HEK293T (cell line): ENCODE measurements around the gene CDKN3.
"Not testable (repeated sequence)": the region's sequence is repeated elsewhere in the genome, so short reads cannot be mapped to it uniquely, and the experiment has no call there.

Source experiments
- BHLHE40 ChIP-seq: fragments of 450-650 bp; IDR thresholded peaks from 2 replicates; pipeline ENCODE4 v1.6.1; 2016; ENCODE audit warnings: mild to moderate bottlenecking, moderate library complexity, borderline replicate concordance
- ELF4 ChIP-seq: fragments of 450-650 bp; IDR thresholded peaks from 2 replicates; pipeline ENCODE4 v1.6.1; 2017; ENCODE audit warnings: antibody characterized with exemption
- FOXA1 ChIP-seq: fragments of 450-650 bp; IDR thresholded peaks from 2 replicates; pipeline ENCODE4 v1.6.1; 2016; ENCODE audit warnings: mild to moderate bottlenecking
- LEF1 ChIP-seq: fragments of 450-650 bp; IDR thresholded peaks from 2 replicates; pipeline ENCODE4 v1.6.1; 2017; ENCODE audit warnings: mild to moderate bottlenecking, borderline replicate concordance
- NFRKB ChIP-seq: fragments of 450-650 bp; IDR thresholded peaks from 2 replicates; pipeline ENCODE4 v1.6.1; 2016; ENCODE audit warnings: mild to moderate bottlenecking, moderate library complexity
- SP1 ChIP-seq: fragments of 450-650 bp; IDR thresholded peaks from 2 replicates; pipeline ENCODE4 v1.6.1; 2017
- TARDBP ChIP-seq: fragments of 450-650 bp; IDR thresholded peaks from 2 replicates; pipeline ENCODE4 v1.6.1; 2016
- ZNF384 ChIP-seq: fragments of 450-650 bp; IDR thresholded peaks from 2 replicates; pipeline ENCODE4 v1.6.1; 2016
- TF ChIP-seq, protein P1 (sequence below): fragments of 450-650 bp; IDR thresholded peaks from 2 replicates; pipeline ENCODE4 v1.6.1; 2016

DNA sequence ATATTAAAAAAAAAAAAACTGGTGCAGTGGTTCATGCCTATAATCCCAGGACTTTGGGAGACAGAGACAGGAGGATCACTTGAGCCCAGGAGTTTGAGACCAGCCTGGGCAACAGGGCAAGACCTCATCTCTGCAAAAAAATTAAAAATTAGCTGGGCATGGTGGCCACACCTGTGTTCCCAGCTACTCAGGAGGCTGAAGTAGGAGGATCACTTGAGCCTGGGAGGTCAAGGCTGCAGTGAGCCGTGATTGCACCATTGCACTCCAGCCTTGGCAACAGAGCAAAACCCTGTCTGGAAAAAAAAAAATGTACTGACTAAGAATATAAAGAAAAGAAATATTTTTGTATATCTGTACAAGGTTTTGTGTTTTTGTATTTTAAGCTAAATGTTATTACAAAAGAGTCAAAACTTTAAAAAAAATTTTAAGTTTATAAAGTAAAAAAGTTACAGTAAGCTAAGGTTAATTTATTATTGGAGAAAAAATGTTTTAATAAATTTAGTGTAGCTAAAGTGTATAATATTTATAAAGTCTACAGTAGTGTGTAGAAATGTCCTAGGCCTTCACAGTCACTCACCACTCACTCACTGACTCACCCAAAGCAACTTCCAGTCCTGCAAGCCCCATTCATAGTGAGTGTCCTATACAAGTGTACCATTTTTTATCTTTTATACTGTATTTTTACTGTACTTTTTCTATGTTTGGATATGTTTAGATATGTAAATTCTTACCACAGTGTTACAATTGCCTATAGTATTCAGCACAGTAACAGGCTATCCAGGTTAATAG is 60.2 kb downstream of the CDKN3 start:
- not testable (repeated sequence) for TF ChIP-seq NFRKB, ZNF384, SP1, LEF1, TARDBP, FOXA1, ELF4, BHLHE40
- TF ChIP-seq, protein P1, sequence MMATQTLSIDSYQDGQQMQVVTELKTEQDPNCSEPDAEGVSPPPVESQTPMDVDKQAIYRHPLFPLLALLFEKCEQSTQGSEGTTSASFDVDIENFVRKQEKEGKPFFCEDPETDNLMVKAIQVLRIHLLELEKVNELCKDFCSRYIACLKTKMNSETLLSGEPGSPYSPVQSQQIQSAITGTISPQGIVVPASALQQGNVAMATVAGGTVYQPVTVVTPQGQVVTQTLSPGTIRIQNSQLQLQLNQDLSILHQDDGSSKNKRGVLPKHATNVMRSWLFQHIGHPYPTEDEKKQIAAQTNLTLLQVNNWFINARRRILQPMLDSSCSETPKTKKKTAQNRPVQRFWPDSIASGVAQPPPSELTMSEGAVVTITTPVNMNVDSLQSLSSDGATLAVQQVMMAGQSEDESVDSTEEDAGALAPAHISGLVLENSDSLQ: not testable (repeated sequence)
